HL-60/S4 treated with retinoic acid at 250 ng/mL for 4 days and 3 days (cell line): ENCODE data around the gene EXOC7.
"Not testable (repeated sequence)": the region's sequence is repeated elsewhere in the genome, so short reads cannot be mapped to it uniquely, and the experiment has no call there.

Experiments used
- in situ Hi-C: fragments of 300-500 bp; cut with MboI; formaldehyde crosslinking; loops from 2 replicates; pipeline ENCODE4 v1.7.0; 2022; ENCODE audit warnings: low sequenced_read_pairs

The EXOC7 gene

GRCh38 chr17:76076146-76076764, 27.3 kb downstream of the EXOC7 start:
- in situ Hi-C loops: no loop called here

DNA sequence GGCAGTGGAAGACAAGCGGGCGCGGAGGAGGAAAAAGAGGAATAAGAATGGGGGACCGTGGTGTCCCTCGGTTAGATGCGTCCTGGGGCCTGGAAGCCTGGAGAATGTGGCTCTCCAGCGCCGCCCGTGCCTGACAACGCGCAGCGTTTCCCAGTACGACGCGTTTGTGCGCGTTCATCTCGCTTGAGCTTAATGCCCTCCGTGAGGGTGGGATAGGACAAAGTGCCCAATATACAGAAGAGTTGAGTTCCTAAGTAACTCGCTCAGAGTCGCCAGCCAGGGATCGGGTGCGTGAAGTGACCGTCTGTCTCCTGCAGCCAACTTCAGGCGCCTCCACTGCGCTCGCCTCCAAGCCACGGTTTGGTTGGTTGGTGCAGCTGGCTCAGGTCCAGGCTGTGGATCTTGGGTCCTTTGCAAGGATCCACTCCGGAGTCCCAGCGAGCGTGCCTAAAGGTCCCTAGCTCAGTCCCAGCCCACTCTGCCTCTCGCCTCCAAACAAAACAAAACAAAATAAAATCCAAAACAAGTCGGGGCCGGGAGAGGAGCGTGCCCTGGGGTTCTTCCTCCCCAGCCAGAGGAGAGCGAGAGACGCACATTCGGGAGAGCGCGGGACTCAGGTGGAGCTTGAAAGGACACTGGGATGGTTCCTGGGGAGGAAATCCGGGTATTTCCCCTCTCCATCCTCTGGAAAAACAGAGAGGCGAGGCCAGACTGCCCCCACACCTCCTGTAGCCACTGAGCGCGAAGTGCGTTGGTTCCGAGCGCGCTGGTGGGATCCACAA, 28.0 kb downstream of the EXOC7 start:
- in situ Hi-C loops: no loop called here

DNA sequence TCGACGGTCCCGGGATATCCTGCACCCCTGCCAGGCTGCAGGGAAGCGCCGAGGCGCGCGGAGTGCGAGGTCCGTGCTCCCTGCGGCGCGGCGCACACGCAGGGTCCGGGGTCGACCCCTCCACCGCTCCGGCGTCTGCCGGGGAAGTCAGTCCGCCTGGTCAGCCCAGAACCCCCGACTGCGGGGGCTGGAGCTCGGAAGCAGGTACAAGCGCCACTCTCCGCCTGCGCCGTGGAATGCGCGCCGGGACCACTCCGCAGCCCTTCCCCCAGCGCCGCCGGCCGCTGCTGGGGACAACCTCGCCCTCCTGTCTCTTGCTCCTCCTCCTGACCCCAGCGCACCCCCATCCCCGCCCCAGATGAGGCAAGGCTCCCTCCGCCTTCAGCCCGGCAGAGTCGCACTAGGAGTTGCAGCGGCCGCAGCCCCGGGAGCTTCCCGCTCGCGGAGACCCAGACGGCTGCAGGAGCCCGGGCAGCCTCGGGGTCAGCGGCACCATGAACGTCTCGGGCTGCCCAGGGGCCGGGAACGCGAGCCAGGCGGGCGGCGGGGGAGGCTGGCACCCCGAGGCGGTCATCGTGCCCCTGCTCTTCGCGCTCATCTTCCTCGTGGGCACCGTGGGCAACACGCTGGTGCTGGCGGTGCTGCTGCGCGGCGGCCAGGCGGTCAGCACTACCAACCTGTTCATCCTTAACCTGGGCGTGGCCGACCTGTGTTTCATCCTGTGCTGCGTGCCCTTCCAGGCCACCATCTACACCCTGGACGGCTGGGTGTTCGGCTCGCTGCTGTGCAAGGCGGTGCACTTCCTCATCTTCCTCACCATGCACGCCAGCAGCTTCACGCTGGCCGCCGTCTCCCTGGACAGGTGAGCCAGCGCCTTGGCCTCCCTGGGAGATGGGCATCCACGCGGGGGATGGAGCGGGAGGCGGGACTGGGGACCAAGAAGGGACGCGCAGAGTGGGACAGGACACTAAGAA, 28.9 kb downstream of the EXOC7 start, which contains the start of gene GALR2:
Gene GALR2, plus strand, starts transcription at position 392 of the 974 bp plus-strand sequence. Its CDS starts 103 bp downstream, at position 495.
- in situ Hi-C loops: no loop called here

DNA sequence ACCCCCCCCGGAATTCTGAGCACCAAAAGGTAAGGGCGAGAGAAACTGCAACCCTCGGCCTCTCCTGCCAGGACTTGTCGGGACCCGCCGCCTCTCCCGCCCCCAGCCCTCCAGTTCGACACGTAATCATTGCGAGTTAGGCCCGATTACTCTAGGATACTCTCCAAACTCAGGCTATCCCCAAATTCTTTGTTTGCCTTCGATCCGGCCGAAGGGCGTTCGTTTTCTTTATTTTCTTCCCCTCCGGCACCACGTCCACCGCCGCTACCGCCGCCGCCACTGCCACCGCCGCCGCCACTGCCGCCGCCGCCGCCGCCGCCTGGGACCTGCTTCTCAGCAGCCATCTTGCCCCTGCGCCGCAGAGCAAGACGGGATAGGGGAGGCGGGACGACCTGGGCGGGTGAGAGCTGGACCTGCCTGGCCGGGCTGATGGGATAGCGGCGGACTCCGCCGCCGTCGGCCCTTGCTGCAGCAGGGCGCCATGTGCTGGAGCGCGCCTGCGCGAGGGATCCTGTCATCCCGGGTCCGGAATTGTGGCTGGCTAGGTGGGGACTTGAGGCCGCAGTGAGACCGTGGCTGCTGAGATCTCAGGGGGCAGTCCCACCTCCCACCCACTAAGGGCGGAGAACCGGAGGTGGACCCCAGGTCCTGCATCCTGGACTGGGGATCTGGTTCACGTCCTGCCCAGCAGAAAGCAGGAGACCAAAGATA, 31.3 kb downstream of the EXOC7 start, which contains the start of gene SRP68:
Gene SRP68, minus strand, starts transcription at position 370 of the 711 bp plus-strand sequence. Its CDS starts 26 bp downstream, at position 344.
- in situ Hi-C loops: no loop called here

DNA sequence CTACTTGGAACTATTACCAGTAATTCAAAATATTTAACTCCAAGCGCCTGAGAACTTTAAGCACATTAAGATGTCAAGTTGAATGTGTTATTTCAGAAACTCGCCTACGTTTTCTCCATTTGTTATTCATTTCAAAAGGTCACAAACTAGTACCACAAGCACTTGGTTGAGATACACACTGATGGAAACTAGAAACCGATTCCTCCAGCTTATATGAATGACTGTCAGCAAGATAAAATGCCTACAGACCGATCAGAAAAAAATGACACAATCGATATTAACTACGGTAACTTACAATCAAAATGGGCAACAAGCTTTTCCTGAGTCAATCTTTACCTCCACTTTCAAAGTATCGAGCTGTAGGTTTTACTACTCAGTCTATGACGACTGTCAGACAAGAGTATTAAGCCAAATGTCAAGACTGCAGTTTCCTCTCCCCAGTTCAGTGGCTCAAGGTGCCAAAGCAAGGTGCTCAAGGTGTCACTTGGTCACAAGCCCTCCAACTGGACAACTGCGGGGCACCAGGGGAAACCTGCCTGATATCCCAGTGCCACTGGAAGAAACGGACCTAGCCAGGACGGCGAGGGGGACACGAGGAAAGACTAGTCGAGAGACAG, 31.9 kb downstream of the EXOC7 start:
- in situ Hi-C loops: no loop called here

DNA sequence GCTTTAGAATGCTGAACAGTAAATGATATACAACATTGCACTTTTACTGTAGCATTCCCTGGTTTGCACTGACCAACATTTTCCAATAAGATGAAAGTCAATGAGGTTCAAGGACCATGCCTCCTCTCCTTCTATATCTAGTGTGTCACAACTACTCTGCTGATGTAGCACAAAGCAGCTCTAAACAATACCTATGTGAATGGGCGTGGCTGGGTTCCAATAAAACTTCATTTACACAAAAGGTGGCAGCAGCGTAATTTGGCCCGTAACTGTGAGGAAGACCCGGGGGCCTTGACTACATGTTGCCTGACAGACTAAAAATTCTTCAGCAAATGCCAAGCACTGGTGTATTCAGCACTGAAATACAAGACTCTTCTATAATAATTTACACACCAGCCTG, 37.8 kb downstream of the EXOC7 start:
- in situ Hi-C loops: no loop called here

- in situ Hi-C loops: no loop called here
These were observed 39.6 kb downstream of the EXOC7 start for GRCh38 chr17:76063875-76064546.

- in situ Hi-C loops: not testable (repeated sequence)
These were observed 45.3 kb downstream of the EXOC7 start for GRCh38 chr17:76058264-76058663.

- in situ Hi-C loops: no loop called here
These were observed 46.7 kb downstream of the EXOC7 start for GRCh38 chr17:76056882-76057281.

DNA sequence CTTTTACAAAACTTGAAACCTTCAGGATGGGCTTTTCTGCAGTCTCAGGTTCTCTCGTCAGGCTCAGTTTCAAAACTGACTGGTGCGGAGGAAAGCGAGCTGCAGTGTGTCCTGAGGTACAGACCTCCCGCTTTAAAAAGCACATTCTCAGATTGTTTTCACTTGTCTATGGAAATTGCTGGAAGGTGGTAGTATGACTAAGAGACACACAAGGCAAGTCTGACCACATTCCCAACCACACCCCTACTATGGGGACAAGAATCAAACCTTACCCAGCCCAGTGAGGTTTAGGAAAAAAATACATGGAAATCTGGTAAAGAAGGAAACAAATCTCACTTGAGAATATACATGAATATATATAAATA, 49.5 kb downstream of the EXOC7 start:
- in situ Hi-C loops: no loop called here

GRCh38 chr17:76053246-76054111, 50.1 kb downstream of the EXOC7 start:
- in situ Hi-C loops: no loop called here

DNA sequence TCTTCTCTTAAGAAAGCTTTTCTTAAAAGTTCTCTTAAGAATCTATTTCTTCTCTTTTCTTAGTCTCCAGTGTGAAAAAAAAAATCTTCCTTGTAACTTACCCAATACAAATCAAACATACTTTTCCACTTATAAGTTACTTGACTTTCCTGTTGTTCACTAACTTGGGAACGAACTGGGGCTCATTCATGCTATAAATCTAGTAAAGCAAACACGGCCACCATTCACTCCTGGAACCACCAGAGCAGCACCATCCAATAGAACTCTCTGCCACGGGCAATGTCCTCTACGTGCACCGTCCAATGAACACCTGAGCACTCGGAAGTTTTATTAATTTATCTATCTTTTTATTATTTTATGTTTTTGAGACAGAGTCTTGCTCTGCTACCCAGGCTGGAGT, 52.0 kb downstream of the EXOC7 start:
- in situ Hi-C loops: no loop called here

DNA sequence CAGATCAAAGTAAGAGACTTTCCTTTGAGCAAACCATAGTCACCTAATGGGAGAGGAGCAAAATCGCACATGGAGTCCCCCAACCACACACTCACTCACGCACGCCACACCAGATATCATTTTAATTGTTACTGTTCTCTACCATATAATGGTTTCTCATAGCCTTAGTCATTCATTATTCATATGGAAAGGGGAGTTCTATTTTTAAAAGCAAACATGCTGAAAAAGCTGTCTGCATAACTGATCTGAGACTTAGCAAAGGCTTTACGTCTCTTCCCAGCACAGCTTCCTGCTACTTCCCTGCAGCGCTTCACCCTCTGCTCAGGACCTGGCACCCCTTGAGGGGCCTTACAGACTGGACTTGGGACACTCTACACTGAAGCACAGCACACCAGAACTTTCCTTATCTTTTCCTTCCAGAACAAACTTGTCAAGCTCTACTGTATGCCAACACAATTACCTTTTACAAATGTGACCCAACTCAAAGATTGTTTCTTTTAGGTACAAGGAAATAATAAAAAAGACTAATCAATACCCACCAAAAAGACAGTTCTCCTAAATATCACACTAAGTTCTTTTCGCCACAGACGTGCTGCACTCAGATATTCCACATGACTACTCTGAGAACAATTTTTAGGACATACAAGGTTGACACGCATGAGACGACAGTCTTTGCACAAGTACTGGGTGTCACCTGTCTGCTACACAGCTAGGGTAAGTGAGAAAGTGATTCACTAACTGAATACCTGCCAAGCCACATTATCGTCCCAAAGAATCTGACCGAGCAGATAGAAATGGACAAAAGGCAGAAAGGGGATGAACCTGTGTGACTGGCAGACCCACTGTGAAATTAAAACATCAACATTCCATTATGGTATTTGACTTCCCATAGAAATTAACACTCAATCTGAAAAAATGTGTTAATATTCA, 52.8 kb downstream of the EXOC7 start:
- in situ Hi-C loops: no loop called here

DNA sequence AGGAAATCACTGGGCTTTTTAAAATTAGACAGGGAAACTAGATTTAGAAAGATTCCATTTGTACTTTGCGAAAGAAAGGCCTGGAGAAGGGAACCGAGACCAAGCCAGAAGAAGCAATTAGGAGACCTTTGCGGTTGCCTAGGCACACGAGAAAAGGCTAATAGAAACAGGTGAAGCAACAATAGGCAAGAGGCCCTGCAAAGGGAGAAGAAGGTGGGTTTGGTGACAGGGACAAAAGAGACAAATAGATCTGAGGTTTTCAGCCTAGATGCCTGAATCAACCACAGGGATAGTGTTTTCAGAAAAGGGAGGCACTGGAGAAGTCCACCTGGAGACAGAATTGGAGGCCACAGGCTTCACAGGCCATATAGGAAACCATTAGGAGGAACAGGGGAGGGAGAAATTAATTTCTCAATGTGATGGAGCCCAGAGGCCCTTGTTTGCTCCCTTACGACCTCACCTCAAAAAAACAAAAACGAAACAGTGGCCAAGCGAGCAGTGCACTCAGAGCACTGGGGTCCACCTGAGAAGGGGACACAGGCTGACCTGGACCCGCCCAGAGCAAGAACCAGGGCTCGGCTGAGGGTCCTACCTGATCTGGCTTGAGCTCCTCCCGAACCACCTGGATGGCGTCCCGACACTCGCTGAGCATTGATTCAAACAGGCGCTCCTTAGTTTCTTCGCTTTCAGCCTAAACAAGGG, 53.6 kb downstream of the EXOC7 start:
- in situ Hi-C loops: no loop called here

- in situ Hi-C loops: no loop called here
These were observed 54.3 kb downstream of the EXOC7 start for GRCh38 chr17:76049239-76049638.

GRCh38 chr17:76048711-76049110, 54.9 kb downstream of the EXOC7 start:
- in situ Hi-C loops: no loop called here

- in situ Hi-C loops: no loop called here
These were observed 55.5 kb downstream of the EXOC7 start for GRCh38 chr17:76048025-76048605.
